ENCODE results near the gene MAEA. TPM values are rescaled to one million over a fixed set of nuclear protein-coding genes. Genes with fewer than 3 reads are reported as not detected.

Gene MAEA
- total RNA-seq, 1 donor from 2014 or later = 103 TPM

DNA sequence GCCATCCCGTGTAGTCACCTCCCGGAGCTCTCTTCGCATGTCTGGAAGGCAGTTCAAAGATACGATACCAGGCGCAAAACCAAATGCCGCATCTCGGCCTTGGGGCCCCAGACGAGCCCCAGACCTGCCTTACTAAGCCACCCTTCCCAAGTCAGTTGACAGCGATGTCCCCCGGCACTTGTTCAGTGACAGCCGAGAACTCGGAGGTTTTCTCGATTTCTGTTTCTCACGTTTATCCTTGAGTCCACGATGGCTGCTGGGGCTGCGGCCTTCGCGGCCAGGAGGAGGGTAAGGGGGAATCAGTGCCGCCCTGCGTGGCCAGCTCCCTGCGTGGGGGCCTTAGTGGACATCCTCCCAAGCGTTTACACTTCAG is 7.3 kb downstream of the MAEA start:
- Histone ChIP-seq H3K4me1 (peaks cover 51% of the 10 kb centered on the region), H3K36me3 (peaks cover 0 to 26% of the 10 kb centered on the region in 2 donors), H3K27me3 (no peaks in the 10 kb centered on the region), H3K4me3 (no peak overlapping the region), H3K27ac (no peak overlapping the region), H3K9me3 (no peaks in the 10 kb centered on the region)
- no peak for DNase-seq (ENCODE audit: extremely low spot score in 2 of 2)
- TF ChIP-seq POLR2A (IDR thresholded peaks at IDR 0.05) = no peak
- no peak for TF ChIP-seq POLR2AphosphoS5 (IDR thresholded peaks at IDR 0.05; ENCODE audit: insufficient read depth in 1 of 2, low read depth in 1 of 2)
- TF ChIP-seq CTCF (IDR thresholded peaks at IDR 0.05) = no peak
- intact Hi-C loops (cut with DNase I) = no loop called here

- DNase-seq (ENCODE audit: extremely low spot score in 2 of 2) = no peak
- peaks cover 44% of the 10 kb centered on the region for H3K4me1 ChIP-seq
- no peak overlapping the region for H3K4me3 ChIP-seq
- H3K9me3 ChIP-seq = no peaks in the 10 kb centered on the region
- no peaks in the 10 kb centered on the region for H3K27me3 ChIP-seq
- H3K36me3 ChIP-seq = peaks cover 0 to 26% of the 10 kb centered on the region in 2 donors
- TF ChIP-seq POLR2AphosphoS5 (IDR thresholded peaks at IDR 0.05; ENCODE audit: insufficient read depth in 1 of 2, low read depth in 1 of 2) (no peak), CTCF (IDR thresholded peaks at IDR 0.05) (no peak), POLR2A (IDR thresholded peaks at IDR 0.05) (no peak)
- no peak overlapping the region for H3K27ac ChIP-seq
- intact Hi-C loops (cut with DNase I) = no loop called here
Measured at GRCh38 chr4:1297456-1298325, 8.0 kb downstream of the MAEA start.

DNA sequence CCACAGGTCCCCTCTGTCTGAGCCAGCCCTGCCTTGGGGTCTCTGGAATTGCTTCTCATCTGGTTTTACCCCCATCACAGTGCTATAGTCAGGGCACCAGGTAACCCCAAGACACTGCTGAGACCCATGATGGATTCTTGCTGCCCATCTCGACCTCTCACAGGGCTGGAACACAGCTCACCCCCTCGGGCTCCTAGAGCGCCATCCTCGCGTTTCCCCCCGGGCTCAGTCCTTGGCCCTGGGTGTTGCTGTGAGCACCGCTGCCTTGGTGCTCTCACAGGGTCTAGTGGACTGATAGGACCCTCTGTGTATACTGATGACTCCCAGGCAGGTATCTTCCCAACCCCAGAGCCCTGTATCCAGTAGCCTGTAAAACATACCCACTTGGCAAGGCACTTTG is 8.8 kb downstream of the MAEA start:
- no peak for DNase-seq (ENCODE audit: extremely low spot score in 2 of 2)
- no peak overlapping the region for H3K4me3 ChIP-seq
- no peak for TF ChIP-seq POLR2AphosphoS5 (IDR thresholded peaks at IDR 0.05; ENCODE audit: insufficient read depth in 1 of 2, low read depth in 1 of 2)
- intact Hi-C loops (cut with DNase I) = no loop called here
- no peaks in the 10 kb centered on the region for H3K9me3 ChIP-seq
- no peak overlapping the region for H3K27ac ChIP-seq
- H3K36me3 ChIP-seq = peaks cover 0 to 26% of the 10 kb centered on the region in 2 donors
- no peaks in the 10 kb centered on the region for H3K27me3 ChIP-seq
- peaks cover 36% of the 10 kb centered on the region for H3K4me1 ChIP-seq

DNA sequence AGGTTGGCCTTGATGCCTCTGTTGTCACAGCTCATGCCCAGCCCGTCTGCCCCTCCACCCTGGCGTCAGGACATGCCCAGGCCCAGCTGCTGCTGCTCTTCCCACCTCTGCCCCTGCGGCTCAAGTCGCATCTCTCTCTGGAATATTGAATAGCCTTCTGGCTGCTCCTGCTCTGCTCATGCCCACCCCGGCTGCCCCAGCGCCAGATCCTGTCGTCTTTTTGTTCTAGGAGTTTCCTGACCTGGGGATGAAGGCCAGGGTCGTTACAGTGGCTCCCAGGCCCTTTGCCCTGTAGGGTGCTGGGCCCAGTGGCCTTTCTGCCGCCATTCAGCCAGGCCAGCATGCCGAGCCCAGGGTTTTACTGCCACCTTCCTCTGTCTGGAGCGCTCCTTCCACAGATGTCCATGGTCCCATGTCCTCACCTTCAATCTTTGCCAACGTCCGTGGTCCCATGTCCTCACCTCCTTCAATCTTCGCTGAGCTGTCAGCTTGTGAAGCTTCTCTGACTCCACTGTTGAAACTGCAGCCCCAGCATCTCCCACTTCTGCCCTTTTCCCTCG is 9.7 kb downstream of the MAEA start:
- no peak for TF ChIP-seq POLR2AphosphoS5 (IDR thresholded peaks at IDR 0.05; ENCODE audit: insufficient read depth in 1 of 2, low read depth in 1 of 2)
- TF ChIP-seq POLR2A (IDR thresholded peaks at IDR 0.05) = no peak
- no peak for TF ChIP-seq CTCF (IDR thresholded peaks at IDR 0.05)
- Histone ChIP-seq H3K9me3 (no peaks in the 10 kb centered on the region), H3K27ac (no peak overlapping the region), H3K4me3 (no peak overlapping the region), H3K27me3 (no peaks in the 10 kb centered on the region), H3K36me3 (peaks cover 0 to 26% of the 10 kb centered on the region in 2 donors), H3K4me1 (peaks cover 27% of the 10 kb centered on the region)
- intact Hi-C loops (cut with DNase I) = no loop called here
- no peak for DNase-seq (ENCODE audit: extremely low spot score in 2 of 2)

DNA sequence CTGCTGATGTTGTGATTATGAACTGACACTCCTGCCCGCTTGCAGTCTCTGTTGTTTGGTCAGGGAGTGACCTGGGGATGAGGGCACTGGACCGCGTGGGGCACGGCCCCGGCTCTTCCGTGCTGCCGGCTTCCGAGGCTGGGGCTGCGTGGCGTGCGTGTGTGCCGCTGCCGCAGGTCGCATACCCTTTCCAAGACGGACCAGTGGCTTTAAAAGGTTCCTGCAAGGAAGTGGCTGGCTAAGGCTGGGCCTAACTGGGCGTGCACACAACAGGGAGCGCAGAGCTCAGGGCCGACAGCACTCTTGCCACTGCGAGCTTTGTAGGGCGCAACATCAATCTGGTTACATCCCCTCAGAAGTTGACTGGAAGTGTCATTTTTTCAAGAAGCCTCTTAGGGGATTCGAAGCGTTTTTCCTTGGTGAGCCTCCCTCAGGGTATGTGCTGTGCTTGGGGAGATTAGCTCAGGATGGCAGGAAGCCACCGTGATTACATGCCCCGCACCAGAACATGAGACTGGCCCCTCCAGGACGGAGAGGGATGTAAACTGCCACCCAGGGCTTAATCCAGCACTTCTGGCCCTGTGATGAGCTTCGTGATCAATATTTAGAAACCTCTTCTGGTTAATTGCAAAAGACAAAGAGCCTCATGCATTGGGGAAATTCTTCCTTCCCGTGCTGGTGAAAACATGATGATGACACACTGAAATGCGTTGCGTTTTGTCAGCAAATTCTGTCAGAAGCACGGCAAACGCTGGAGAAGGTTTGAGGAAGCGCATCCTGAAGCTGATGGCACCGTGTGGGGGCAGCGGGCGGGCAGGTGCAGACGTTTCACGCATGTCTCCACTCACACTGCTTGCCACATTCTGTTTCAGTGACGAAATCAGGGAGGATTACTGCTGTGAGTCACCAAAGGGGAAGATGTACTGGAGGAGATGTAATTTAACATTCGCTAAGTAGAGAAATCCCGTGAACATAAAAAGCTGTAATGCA is 11.1 kb downstream of the MAEA start:
- Histone ChIP-seq H3K9me3 (no peaks in the 10 kb centered on the region), H3K4me1 (peaks cover 22% of the 10 kb centered on the region), H3K27ac (no peak overlapping the region), H3K36me3 (peaks cover 0 to 26% of the 10 kb centered on the region in 2 donors), H3K27me3 (no peaks in the 10 kb centered on the region), H3K4me3 (no peak overlapping the region)
- intact Hi-C loops (cut with DNase I) = no loop called here
- no peak for DNase-seq (ENCODE audit: extremely low spot score in 2 of 2)
- TF ChIP-seq POLR2AphosphoS5 (IDR thresholded peaks at IDR 0.05; ENCODE audit: insufficient read depth in 1 of 2, low read depth in 1 of 2) (peak; percentile 53 to 72), CTCF (IDR thresholded peaks at IDR 0.05) (no peak)
